BLaER1 (cell line): ENCODE measurements around the gene ITGB5.

Experiments used
- H3K27ac ChIP-seq: shearing (Covaris generic); formaldehyde crosslinking; 2 replicates; pipeline ENCODE4 v1.8.1; 2022
- H3K27me3 ChIP-seq: shearing (Covaris generic); formaldehyde crosslinking; 2 replicates; pipeline ENCODE4 v1.8.1; 2022
- H3K36me3 ChIP-seq: shearing (Covaris generic); formaldehyde crosslinking; 2 replicates; pipeline ENCODE4 v1.8.1; 2022
- H3K4me1 ChIP-seq: shearing (Covaris generic); formaldehyde crosslinking; 2 replicates; pipeline ENCODE4 v1.8.1; 2022
- H3K4me2 ChIP-seq: shearing (Covaris generic); formaldehyde crosslinking; 2 replicates; pipeline ENCODE4 v1.8.1; 2022
- H3K4me3 ChIP-seq: shearing (Covaris generic); formaldehyde crosslinking; 2 replicates; pipeline ENCODE4 v1.8.1; 2022
- H3K9ac ChIP-seq: shearing (Covaris generic); formaldehyde crosslinking; 2 replicates; pipeline ENCODE4 v1.8.1; 2022
- H3K9me3 ChIP-seq: shearing (Covaris generic); formaldehyde crosslinking; 2 replicates; pipeline ENCODE4 v1.8.1; 2022
- H4K20me1 ChIP-seq: shearing (Covaris generic); formaldehyde crosslinking; 2 replicates; pipeline ENCODE4 v1.8.1; 2022
- Cebpa-rat ChIP-seq: shearing (Covaris generic); IDR thresholded peaks from 2 replicates; pipeline ENCODE4 v1.8.1; 2022

The ITGB5 gene

GRCh38 chr3:124809039-124809438 is 78.1 kb downstream of the ITGB5 start:
- Histone ChIP-seq H3K4me2 (no peak overlapping the region), H3K27ac (no peak overlapping the region), H3K36me3 (no peaks in the 10 kb centered on the region), H3K9me3 (no peaks in the 10 kb centered on the region), H3K27me3 (no peaks in the 10 kb centered on the region), H3K9ac (no peak overlapping the region), H3K4me3 (no peak overlapping the region), H3K4me1 (peaks cover 4% of the 10 kb centered on the region), H4K20me1 (no peaks in the 10 kb centered on the region)
- TF ChIP-seq Cebpa-rat = no peak

DNA sequence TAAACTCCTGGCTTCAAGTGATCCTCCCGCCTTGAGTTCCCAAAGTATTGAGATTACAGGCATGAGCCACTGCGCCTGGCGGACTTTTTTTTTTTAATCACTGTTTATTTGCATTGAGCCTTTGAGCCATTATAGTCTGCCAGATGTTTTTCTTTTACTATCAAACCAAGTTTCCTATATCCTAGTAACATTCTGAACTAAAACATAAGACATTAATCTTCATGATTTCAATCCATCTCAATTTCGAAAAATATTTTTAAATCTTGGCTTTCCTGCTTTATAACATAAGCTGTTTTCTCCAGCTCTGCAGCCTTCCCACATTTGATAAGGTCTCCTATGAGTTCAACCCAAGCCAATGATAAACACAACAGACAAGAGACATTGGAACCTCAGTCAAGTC is 81.5 kb downstream of the ITGB5 start:
- no peaks in the 10 kb centered on the region for H3K27me3 ChIP-seq
- H4K20me1 ChIP-seq = no peaks in the 10 kb centered on the region
- H3K9ac ChIP-seq = no peak overlapping the region
- H3K4me1 ChIP-seq = peaks cover 4% of the 10 kb centered on the region; the same call in 1 of the 2 replicates
- H3K27ac ChIP-seq = no peak overlapping the region
- H3K9me3 ChIP-seq = no peaks in the 10 kb centered on the region
- H3K4me2 ChIP-seq = no peak overlapping the region
- TF ChIP-seq Cebpa-rat = no peak
- no peaks in the 10 kb centered on the region for H3K36me3 ChIP-seq
- H3K4me3 ChIP-seq = no peak overlapping the region

DNA sequence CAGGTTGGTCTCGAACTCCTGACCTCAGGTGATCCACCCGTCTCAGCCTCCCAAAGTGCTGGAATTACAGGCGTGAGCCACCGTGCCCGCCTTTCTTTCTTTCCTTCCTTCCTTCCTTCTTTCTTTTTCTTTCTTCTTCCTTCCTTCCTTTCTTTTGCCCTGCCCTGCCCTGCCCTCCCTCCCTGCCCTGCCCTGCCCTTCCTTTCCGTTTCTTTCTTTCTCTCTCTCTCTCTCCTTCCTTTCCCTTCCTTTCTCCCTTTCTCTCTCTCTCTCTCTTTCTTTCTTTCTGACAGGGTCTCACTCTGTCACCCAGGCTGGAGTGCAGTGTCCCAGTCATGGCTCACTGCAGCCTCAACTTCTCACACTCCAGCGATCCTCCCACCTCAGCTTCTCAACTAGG is 82.3 kb downstream of the ITGB5 start:
- Histone ChIP-seq H3K4me3 (no peak overlapping the region), H3K9ac (no peak overlapping the region), H3K9me3 (no peaks in the 10 kb centered on the region), H3K27me3 (no peaks in the 10 kb centered on the region), H4K20me1 (no peaks in the 10 kb centered on the region), H3K4me1 (peaks cover 4% of the 10 kb centered on the region; the same call in 1 of the 2 replicates), H3K4me2 (no peak overlapping the region), H3K36me3 (no peaks in the 10 kb centered on the region), H3K27ac (no peak overlapping the region)
- no peak for TF ChIP-seq Cebpa-rat

- Histone ChIP-seq H3K9ac (no peak overlapping the region), H3K27ac (no peak overlapping the region), H3K4me1 (peaks cover 4% of the 10 kb centered on the region; the same call in 1 of the 2 replicates), H4K20me1 (no peaks in the 10 kb centered on the region), H3K27me3 (no peaks in the 10 kb centered on the region), H3K4me3 (no peak overlapping the region), H3K4me2 (no peak overlapping the region), H3K36me3 (no peaks in the 10 kb centered on the region), H3K9me3 (no peaks in the 10 kb centered on the region)
- no peak for TF ChIP-seq Cebpa-rat
These were observed 84.5 kb downstream of the ITGB5 start for GRCh38 chr3:124802702-124803101.

DNA sequence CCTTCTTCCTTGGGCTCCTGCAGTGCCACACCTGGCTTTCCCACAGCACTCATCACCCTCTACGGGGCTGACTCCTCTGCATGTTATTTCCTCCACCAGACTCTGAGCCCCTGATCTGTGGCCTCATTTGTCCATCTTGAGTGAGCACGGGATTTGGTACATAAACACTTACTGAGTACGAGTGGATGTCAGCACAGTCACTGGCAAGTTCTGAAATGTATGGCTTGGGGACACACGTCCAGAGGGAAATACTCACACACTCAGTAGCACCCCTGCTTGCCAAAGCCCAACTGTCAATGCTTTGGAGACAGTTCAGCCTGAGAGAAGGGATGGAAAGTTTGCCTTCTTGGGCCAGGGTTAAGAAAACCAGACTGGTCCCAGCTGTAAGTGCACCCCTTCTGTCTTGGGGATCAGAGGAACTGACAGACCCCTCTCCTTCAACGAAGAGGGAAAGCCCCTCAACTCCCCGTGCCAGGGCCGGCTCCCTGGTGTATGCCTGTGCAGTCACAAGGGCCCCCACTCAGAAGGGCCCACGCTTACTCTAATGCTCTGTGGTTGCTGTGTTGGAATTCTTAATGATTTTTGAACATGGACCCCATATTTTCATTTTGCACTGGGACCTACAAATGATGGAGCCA is 85.0 kb downstream of the ITGB5 start:
- Histone ChIP-seq H3K9me3 (no peaks in the 10 kb centered on the region), H3K9ac (no peak overlapping the region), H3K27me3 (no peaks in the 10 kb centered on the region), H3K4me3 (no peak overlapping the region), H3K27ac (no peak overlapping the region), H3K4me1 (peaks cover 4% of the 10 kb centered on the region; the same call in 1 of the 2 replicates), H3K36me3 (no peaks in the 10 kb centered on the region), H4K20me1 (no peaks in the 10 kb centered on the region), H3K4me2 (no peak overlapping the region)
- no peak for TF ChIP-seq Cebpa-rat

DNA sequence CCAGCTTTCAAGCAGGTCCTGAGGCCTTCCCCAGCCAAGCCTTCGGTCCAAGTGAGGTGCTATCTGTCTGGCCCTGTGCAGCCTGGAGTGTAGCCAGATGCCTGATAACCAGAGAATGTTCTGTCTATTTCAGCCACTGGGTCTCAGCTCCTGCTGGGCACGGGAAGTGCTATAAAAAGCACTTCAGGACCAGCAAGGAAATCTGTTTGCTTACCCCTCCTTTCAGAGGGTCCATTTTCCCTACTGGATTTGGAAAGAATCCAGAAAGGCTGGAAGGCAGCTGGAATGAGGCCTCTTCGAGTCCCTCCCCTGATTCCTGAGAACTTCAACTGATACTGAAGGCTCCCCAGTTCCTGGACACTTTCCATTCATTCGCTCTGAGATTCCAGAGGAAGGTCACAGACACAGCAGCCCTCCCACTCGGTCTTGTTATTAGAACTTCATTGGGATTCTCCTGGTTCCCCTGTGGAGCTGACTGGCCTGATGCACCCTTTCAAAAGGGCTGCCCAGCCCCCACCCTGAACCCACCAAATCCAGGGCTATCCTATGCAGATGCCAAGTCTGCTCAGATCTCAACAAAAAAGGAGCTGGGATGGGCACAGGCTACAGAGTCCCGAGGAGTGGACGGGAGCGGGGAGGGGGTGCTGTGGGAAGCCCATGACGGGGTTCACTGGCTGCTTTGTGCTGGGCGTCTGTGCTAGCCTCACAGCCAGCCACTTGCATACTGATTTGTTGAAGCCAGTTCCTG is 86.5 kb downstream of the ITGB5 start:
- Histone ChIP-seq H4K20me1 (no peaks in the 10 kb centered on the region), H3K9ac (no peak overlapping the region), H3K9me3 (no peaks in the 10 kb centered on the region), H3K4me2 (no peak overlapping the region), H3K4me3 (no peak overlapping the region), H3K4me1 (peaks cover 4% of the 10 kb centered on the region; the same call in 1 of the 2 replicates), H3K27me3 (no peaks in the 10 kb centered on the region), H3K36me3 (no peaks in the 10 kb centered on the region), H3K27ac (no peak overlapping the region)
- TF ChIP-seq Cebpa-rat = no peak

DNA sequence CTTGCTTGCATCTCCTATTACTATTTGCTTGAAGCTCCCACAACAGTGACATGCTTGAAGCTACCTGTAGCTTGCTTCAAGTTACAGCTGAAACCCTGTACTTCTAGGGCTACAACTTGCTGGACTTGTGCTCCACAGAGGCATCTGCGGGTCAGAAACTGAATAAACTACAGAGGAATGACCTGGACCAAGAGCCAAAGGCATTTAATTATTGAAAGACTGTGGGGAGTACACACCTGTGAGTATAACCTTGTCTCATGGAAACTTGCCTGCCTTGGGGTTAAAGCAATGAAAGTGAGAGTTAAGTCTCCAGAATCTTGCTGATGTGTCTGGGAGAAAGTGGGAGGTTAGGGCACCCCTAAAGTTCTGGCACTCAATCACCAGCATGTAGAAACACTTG is 87.1 kb downstream of the ITGB5 start:
- H3K27ac ChIP-seq = no peak overlapping the region
- TF ChIP-seq Cebpa-rat = no peak
- H3K27me3 ChIP-seq = no peaks in the 10 kb centered on the region
- no peak overlapping the region for H3K4me2 ChIP-seq
- peaks cover 1% of the 10 kb centered on the region; the same call in 1 of the 2 replicates for H3K4me1 ChIP-seq
- no peaks in the 10 kb centered on the region for H3K9me3 ChIP-seq
- H3K9ac ChIP-seq = no peak overlapping the region
- no peaks in the 10 kb centered on the region for H4K20me1 ChIP-seq
- no peaks in the 10 kb centered on the region for H3K36me3 ChIP-seq
- H3K4me3 ChIP-seq = no peak overlapping the region

DNA sequence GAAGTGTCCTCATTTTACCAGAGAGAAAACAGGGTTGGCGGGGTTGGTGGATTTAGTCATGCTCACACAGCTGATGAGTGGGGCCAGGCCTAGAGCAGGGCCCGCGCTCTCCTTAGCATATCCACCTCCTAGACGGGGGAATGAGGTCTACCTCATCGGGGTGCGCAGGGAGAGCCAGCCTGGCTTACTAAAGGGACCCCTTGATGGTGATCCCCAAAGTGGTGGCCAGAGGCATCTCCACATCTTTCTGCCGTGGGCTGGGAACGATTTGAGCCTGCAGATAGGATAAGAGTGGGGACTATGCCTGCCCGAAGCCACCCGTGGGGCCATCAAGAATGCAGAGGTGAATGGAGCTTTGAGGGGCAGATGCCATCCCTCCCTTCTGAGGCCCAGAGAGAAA is 87.5 kb downstream of the ITGB5 start:
- Histone ChIP-seq H4K20me1 (no peaks in the 10 kb centered on the region), H3K36me3 (no peaks in the 10 kb centered on the region), H3K4me3 (no peak overlapping the region), H3K27me3 (no peaks in the 10 kb centered on the region), H3K27ac (no peak overlapping the region), H3K4me2 (no peak overlapping the region), H3K9me3 (no peaks in the 10 kb centered on the region), H3K9ac (no peak overlapping the region), H3K4me1 (peaks cover 3% of the 10 kb centered on the region; the same call in 1 of the 2 replicates)
- no peak for TF ChIP-seq Cebpa-rat

- H3K4me3 ChIP-seq = no peak overlapping the region
- TF ChIP-seq Cebpa-rat = no peak
- no peak overlapping the region for H3K9ac ChIP-seq
- no peaks in the 10 kb centered on the region for H3K36me3 ChIP-seq
- no peaks in the 10 kb centered on the region for H3K9me3 ChIP-seq
- no peak overlapping the region for H3K27ac ChIP-seq
- peaks cover 5% of the 10 kb centered on the region; the same call in 1 of the 2 replicates for H3K4me1 ChIP-seq
- no peaks in the 10 kb centered on the region for H4K20me1 ChIP-seq
- no peak overlapping the region for H3K4me2 ChIP-seq
- no peaks in the 10 kb centered on the region for H3K27me3 ChIP-seq
These were observed 89.7 kb downstream of the ITGB5 start for GRCh38 chr3:124797426-124797945.

DNA sequence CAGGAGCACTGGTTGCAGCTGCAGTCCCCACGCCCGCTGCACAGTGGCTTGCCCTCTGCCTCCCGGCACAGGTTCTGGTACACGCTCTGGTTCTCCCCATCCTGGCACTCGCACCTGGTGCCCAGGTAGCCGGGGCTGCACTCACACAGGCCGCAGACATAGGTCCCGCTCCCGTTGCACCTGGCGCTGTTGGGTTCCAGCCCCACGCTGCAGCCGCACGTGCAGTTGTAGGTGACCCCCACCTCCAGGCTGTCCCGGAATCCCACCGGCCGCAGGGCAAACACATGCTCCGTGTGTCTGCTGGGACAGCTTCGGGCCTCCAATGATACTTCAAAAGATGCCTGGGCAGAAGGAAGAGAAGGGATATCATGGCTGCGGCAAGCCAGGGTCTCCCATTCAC is 90.7 kb downstream of the ITGB5 start:
- Histone ChIP-seq H3K4me2 (no peak overlapping the region), H3K36me3 (no peaks in the 10 kb centered on the region), H3K4me1 (peaks cover 5% of the 10 kb centered on the region; the same call in 1 of the 2 replicates), H3K27me3 (no peaks in the 10 kb centered on the region), H3K27ac (no peak overlapping the region), H3K9ac (no peak overlapping the region), H4K20me1 (no peaks in the 10 kb centered on the region), H3K9me3 (no peaks in the 10 kb centered on the region), H3K4me3 (no peak overlapping the region)
- TF ChIP-seq Cebpa-rat = no peak
